ENCODE data around the gene PIWIL1. TPM values are rescaled to one million over a fixed set of nuclear protein-coding genes. Genes with fewer than 3 reads are reported as not detected.

Gene PIWIL1
- total and polyA plus RNA-seq, 2 of the 4 experiments (the other 2 are of a cell fraction), result not detected

GRCh38 chr12:130288206-130288605 lies 49.5 kb upstream of the PIWIL1 start (continued):
- TF ChIP-seq POLR2A (IDR thresholded peaks at IDR 0.05; ENCODE audit: low read depth, low read length), result no peak

GRCh38 chr12:130288691-130289090 lies 49.0 kb upstream of the PIWIL1 start:
- DNase-seq (no peak), ATAC-seq (ENCODE audit: low read depth) (no peak)
- Histone ChIP-seq H2AK9ac (replicated peaks; ENCODE audit: low read depth, low read length, poor library complexity) (no peak overlapping the region), H3K27me3 (ENCODE audit: control insufficient read depth, insufficient read depth, low read length) (no peaks in the 10 kb centered on the region), H3K4me1 (ENCODE audit: control insufficient read depth, insufficient read depth, low read length) (no peaks in the 10 kb centered on the region), H3K79me1 (ENCODE audit: low read depth in 1 of 2, low read length in 2 of 2) (no peaks in the 10 kb centered on the region), H3K23ac (ENCODE audit: low read depth, low read length) (no peak overlapping the region), H4K5ac (ENCODE audit: low read depth, low read length) (no peak overlapping the region), H3K36me3 (ENCODE audit: control insufficient read depth, insufficient read depth, low read length) (no peaks in the 10 kb centered on the region), H3K9ac (ENCODE audit: low read depth, low read length) (no peak overlapping the region), H2BK15ac (ENCODE audit: low read depth, low read length) (no peak overlapping the region), H2AK5ac (ENCODE audit: low read depth, low read length) (no peak overlapping the region), H3K9me1 (ENCODE audit: insufficient read depth, low read length) (no peaks in the 10 kb centered on the region), H4K20me1 (ENCODE audit: insufficient read depth, low read length) (no peaks in the 10 kb centered on the region), H3K56ac (ENCODE audit: extremely low read depth, insufficient read depth, low read length) (no peak overlapping the region), H3K4me3 (ENCODE audit: insufficient read depth, low read depth, low read length) (no peak overlapping the region), H3K18ac (ENCODE audit: low read depth, low read length) (no peak overlapping the region), H2BK5ac (ENCODE audit: low read depth, low read length, poor library complexity, severe bottlenecking) (no peak overlapping the region), H3K4ac (ENCODE audit: low read depth, low read length) (no peak overlapping the region), H4K91ac (ENCODE audit: insufficient read depth, low read depth, low read length) (no peak overlapping the region), H3K14ac (replicated peaks; ENCODE audit: low read depth, low read length) (no peak overlapping the region), H3K4me2 (ENCODE audit: low read depth, low read length) (no peak overlapping the region), H2AFZ (replicated peaks; ENCODE audit: low read length, poor library complexity) (no peak overlapping the region), H3K9me3 (ENCODE audit: control insufficient read depth, insufficient read depth, low read length) (peaks cover 29% of the 10 kb centered on the region), H2BK20ac (ENCODE audit: low read depth, low read length) (no peak overlapping the region), H3K27ac (ENCODE audit: insufficient read depth, low read length) (no peak overlapping the region), H2BK120ac (ENCODE audit: low read depth, low read length) (no peak overlapping the region), H4K8ac (ENCODE audit: low read depth in 2 of 2, low read length in 2 of 2) (no peak overlapping the region)
- TF ChIP-seq RFX5 (IDR thresholded peaks at IDR 0.05; ENCODE audit: low read depth, low read length) (no peak), MAFK (IDR thresholded peaks at IDR 0.05; ENCODE audit: low read depth, low read length) (no peak), POLR2A (IDR thresholded peaks at IDR 0.05; ENCODE audit: low read depth, low read length) (no peak), CEBPB (IDR thresholded peaks at IDR 0.05; ENCODE audit: low read depth, low read length) (no peak), NFE2L2 (IDR thresholded peaks at IDR 0.05; ENCODE audit: low read depth, low read length) (no peak), MAZ (IDR thresholded peaks at IDR 0.05; ENCODE audit: borderline replicate concordance, low read depth, low read length) (no peak), RCOR1 (IDR thresholded peaks at IDR 0.05; ENCODE audit: insufficient replicate concordance, low read length) (no peak), CHD1 (IDR thresholded peaks at IDR 0.05; ENCODE audit: low read depth, low read length) (no peak)
- intact Hi-C loops (cut with micrococcal nuclease), result no loop called here
- in situ Hi-C loops (cut with MboI; ENCODE audit: low sequenced_read_pairs), result no loop called here
- dilution Hi-C loops (cut with HindIII; ENCODE audit: low sequenced_read_pairs, unreplicated experiment), result no loop called here
- ChIA-PET POLR2A (ENCODE audit: unreplicated experiment) (no interaction called here), CTCF (no interaction called here)
- BruUV-seq (replicated peaks), result no TSS peak
- WGBS, 2 experiments (ENCODE audit: extremely low coverage in 2 of 2, insufficient read length in 1 of 2), result no CpG with 5 or more reads among the region's 6 CpGs

Data from IMR-90 (cell line).